Fibroblast of pulmonary artery (primary cell): ENCODE measurements around the gene PTPRK.

Experiments used
- DNase-seq: peaks from one replicate; pipeline ENCODE4 v3.0.0-alpha.2; 2010; ENCODE audit warnings: low read depth
- H3K4me3 ChIP-seq: replicated peaks from 2 replicates; pipeline ENCODE4 v1.5.1; 2011; ENCODE audit warnings: low read depth, mild to moderate bottlenecking, control low read depth, low read length, moderate library complexity
- TF ChIP-seq, protein P1 (sequence below): IDR thresholded peaks from 2 replicates; pipeline ENCODE4 v1.5.1; 2011; ENCODE audit warnings: mild to moderate bottlenecking, control low read depth, low read length, inconsistent platforms; ENCODE audit errors: missing control alignments

Gene PTPRK

DNA sequence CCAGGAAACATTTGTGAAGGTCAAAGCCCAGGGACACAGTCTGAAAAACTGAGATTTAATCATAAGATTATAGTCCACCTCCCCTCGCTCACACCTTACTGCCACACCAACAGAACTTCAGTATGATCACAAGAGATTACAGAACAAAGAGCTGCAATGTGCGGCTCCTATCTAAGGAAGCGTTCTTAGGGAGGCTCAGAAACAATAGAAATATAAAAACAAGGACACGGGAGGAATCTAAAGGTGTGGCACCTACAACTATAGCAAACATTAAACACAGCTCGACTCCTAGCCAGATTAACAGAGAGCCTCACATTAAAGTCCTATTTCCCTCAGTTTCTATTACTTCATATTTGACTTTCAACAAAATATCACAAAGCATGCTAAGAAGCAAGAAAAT lies 579.2 kb downstream of the PTPRK start:
- no peak overlapping the region for H3K4me3 ChIP-seq
- DNase-seq: no peak
- TF ChIP-seq, protein P1, sequence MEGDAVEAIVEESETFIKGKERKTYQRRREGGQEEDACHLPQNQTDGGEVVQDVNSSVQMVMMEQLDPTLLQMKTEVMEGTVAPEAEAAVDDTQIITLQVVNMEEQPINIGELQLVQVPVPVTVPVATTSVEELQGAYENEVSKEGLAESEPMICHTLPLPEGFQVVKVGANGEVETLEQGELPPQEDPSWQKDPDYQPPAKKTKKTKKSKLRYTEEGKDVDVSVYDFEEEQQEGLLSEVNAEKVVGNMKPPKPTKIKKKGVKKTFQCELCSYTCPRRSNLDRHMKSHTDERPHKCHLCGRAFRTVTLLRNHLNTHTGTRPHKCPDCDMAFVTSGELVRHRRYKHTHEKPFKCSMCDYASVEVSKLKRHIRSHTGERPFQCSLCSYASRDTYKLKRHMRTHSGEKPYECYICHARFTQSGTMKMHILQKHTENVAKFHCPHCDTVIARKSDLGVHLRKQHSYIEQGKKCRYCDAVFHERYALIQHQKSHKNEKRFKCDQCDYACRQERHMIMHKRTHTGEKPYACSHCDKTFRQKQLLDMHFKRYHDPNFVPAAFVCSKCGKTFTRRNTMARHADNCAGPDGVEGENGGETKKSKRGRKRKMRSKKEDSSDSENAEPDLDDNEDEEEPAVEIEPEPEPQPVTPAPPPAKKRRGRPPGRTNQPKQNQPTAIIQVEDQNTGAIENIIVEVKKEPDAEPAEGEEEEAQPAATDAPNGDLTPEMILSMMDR: no peak

DNA sequence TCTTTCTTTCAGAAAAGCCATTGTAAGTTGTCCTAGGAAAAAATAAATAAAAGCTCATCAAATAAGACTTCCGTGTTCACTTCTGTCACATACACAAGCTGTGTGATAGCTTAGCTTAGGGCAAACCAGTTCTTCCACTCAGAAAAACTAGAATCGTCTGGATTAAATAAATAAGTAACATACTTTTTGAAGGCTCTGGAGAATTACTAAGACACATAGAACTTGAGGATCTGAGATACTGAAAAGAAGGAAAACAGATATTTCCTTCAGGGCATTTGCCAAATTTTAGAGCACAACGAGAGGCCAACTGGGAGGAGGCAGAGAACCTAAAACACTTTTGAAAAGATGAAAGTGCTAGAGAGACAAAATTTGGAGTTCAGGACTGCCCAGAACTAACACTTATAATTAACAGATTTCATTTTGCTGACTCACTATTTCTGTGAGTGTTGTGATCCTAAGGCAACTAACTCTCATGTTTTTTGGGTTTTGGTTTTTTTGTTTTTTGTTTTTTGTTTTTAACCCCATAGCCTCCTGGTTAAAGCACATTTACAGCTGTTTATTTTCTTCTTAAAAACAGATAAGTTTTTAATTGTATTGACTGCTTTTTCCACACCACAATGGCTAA lies 580.8 kb downstream of the PTPRK start:
- DNase-seq: peak; percentile 44
- TF ChIP-seq, protein P1: no peak
- no peak overlapping the region for H3K4me3 ChIP-seq

DNA sequence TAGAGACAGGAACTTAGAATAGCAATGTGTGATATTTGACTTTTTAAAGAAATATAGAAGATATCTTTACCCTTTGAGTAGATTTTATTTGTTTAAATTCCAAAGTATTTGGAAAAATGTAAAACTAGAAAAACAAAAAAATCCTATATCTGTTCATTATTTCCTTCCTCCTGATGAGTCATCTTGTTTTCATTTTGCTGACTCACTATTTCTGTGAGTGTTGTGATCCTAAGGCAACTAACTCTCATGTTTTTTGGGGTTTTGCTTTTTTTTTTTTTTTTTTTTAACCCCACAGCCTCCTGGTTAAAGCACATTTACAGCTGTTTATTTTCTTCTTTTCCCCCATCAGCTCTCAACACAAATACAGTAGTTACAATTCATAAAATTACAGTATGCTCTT lies 581.7 kb downstream of the PTPRK start:
- peak; percentile 77 for DNase-seq
- TF ChIP-seq, protein P1: no peak
- H3K4me3 ChIP-seq: no peak overlapping the region

DNA sequence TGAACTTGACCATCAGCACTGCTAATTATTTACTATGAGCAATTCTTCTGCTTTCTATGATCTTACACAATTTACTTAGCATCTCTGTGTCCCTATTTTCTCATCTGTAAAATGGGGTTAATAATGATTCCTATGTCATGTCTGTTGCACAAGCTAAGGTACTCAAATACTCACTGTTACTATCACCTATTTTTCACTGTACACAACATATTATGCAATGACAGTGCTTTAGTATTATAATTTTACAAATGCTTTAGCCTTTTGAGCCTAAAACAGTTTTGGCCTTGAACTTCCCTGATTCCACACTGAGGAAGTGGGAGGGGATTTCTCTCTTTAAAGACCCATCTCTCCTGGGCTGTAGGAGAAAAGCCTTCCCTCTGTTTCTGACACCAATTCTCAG lies 582.7 kb downstream of the PTPRK start:
- DNase-seq: no peak
- no peak overlapping the region for H3K4me3 ChIP-seq
- TF ChIP-seq, protein P1: no peak

DNA sequence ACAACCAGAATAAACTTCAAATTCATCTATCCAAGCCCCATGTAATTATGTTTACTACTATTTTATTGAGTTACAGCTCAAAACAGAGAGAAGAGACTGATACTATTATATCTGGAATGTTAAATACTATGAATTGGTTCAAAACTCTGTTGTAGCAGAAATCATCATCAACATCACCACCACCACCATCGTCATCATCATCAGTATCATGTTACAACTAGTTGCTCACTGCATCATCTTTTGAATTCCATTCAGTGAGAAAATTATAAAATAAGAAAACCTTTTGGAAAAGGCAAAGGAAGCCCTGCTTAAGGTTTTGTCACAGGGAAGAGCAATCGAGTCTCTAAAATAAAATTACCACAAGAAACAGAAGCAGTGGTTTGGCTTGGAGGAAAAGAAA lies 583.3 kb downstream of the PTPRK start:
- DNase-seq: no peak
- H3K4me3 ChIP-seq: no peak overlapping the region
- TF ChIP-seq, protein P1: no peak

DNA sequence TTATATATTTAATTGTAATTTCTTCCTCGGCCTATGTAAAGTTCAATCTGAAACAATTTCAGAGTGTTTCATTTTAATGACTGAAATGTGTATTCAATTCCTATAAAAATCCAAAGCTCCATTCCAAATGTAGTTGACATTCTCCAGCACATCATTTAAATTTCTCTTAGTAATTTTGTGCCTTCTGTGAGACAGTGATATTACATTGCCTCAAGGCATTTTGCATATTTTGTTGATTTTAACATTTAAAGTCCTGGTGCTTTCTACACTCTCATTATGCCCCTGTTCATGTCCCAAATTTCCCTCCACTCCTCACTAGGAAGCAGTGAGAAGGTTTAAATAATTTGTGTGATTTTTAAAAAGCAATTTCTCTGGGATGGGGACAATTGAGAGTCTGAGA lies 585.4 kb downstream of the PTPRK start:
- no peak for DNase-seq
- H3K4me3 ChIP-seq: no peak overlapping the region
- TF ChIP-seq, protein P1: no peak
